Activated T-cell treated with anti-CD3 and anti-CD28 coated beads, Interleukin-2, amount 50 U/mL, for 48 hours (primary cell): ENCODE measurements around the gene POLA2.

Experiments
- DNase-seq, 2 experiments: peaks; one replicate each; pipeline ENCODE4 v3.0.0-alpha.2; 2020

The POLA2 gene

GRCh38 chr11:65341856-65342255, 80.1 kb downstream of the POLA2 start:
- DNase-seq = no peak
